GM20431 (cell line): ENCODE results near the gene IGF1R.
"Not testable (repeated sequence)": the region's sequence is repeated elsewhere in the genome, so short reads cannot be mapped to it uniquely, and the experiment has no call there.

Experiments used
- in situ Hi-C: fragments of 300-500 bp; cut with MseI, MboI; formaldehyde crosslinking; loops from one replicate; pipeline ENCODE4 v1.15.0; 2020; ENCODE audit warnings: low sequenced_read_pairs; ENCODE audit not compliant: unreplicated experiment

Gene IGF1R

DNA sequence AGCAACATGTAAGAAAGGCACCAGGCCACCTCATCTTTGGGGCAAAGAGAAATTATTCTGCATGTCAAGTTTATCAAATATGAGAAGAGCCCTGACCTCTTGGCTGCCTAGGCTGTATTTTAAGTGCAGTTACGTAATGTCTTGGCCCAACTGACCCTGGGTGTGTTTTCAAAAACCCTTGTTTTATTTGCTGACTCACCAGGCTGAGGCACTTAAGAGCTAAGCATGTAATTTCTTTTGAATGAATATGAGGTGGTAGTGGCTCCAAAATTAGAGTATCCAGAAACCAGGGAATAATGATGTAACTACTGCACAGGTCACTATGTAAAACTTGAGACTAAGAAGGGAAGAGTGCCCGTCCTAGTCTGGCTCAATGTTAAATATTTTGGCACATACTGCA is 335.0 kb downstream of the IGF1R start:
- in situ Hi-C loops, result no loop called here

DNA sequence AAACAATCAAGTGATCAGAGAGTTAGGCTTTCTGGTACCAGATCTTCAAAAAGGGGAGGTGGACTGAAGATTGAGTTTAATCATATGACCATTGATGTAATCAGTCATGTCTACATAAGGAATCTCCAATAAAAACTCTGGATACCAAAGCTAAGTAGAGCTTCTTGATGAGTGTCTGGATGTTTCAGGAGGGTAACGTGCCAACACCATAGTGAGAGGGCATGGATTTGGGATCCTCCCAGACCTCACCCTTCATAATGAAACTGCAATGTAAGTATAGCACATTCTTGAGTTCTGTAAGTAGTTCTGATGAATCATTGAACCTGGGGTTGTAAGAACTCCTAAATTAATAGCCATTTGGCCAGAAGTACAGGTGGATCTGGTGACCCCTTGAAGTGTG is 337.9 kb downstream of the IGF1R start:
- in situ Hi-C loops, result no loop called here

DNA sequence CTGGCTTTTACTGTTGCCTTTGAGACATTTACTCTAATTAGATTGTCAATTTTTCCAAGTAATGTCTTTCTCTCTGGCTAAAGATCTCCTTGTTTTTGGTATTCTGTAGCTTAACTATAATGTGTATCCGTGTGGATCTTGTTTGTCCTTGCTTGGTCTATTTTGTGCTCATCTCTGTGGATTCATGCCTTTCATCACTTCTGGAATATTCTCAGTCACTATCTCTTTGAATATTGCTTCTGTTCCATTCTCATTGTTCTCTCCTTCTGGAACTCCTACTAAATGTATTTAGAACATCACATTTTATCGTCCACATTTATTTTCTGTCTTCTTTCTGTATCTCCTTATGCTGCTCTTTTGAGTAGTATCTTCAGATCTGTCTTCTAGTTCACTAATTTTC is 346.6 kb downstream of the IGF1R start:
- in situ Hi-C loops, result no loop called here

DNA sequence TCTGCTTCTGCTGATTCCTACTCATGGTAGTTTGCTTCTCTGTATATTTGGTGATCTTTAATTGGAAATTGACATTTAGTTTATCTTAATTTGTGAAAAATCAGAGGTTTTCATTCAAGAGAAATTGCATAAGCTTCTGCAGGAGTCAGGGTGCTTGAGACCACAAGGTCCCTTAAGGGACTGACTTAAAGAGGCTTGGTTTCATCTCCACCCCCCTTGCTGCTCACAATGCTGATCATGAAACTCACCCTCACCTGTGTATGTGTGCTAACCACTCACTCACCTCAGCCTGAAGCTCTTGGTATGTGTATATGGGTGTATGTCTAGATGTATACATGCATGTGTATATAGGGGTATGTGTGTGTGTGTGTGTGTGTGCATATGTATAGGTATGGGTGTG is 347.8 kb downstream of the IGF1R start:
- in situ Hi-C loops, result no loop called here

DNA sequence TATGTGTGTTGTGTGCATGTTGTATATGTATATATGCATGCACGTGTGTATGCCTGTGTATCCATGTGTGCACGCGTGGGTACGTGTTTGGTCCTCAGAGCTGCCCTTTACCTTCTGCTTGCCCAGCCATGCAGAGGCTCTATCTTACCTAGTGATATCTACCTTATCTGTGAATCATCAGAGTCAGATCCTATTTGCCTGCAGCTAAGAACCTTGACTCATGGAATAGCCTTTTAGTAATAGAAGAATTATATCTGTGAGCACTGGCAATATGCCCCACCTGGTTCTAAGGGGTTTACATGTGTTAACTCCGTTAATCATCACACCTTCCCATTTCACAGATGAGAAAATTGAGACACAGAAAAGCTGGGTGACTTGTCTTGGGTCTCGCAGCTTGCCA is 348.3 kb downstream of the IGF1R start:
- in situ Hi-C loops, result no loop called here

DNA sequence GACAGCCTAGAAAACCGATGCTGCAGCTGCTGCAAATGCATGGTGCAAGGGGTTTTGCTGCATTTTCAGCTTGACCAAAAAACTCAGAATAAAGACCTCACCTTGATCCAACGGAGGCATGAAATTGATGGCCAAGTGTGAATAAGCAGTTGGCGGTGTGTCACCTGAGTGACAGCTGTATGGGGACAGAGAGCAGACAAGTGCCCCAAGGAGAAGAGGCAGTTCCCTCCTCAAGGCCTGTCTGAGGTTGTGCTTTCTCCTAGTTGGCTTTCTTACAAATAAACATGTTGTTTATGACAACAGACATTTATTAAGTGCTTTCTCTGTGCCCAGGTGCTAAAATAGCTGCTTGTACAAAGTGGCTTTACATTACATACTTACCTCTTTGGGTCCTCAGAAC is 349.0 kb downstream of the IGF1R start:
- in situ Hi-C loops, result no loop called here

DNA sequence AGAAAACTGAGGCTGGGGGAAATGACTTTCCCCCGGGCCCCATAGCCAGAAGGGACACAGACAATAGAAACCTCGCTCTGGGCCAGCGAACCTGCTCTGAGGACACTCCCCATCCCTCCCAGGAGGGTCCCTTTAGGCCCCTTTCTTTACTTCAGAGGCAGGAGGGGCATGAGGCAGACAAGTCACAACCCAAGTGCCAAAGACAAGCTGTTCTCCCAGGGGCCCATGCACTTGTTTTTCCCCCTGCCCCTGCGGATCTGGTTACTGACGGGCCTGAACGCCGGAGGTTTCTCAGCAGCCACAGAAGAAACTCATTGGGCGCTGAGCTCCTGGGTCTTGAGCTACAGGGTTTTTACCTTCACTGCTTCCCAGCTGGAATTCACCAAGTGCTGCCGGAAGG is 349.4 kb downstream of the IGF1R start:
- in situ Hi-C loops, result no loop called here

DNA sequence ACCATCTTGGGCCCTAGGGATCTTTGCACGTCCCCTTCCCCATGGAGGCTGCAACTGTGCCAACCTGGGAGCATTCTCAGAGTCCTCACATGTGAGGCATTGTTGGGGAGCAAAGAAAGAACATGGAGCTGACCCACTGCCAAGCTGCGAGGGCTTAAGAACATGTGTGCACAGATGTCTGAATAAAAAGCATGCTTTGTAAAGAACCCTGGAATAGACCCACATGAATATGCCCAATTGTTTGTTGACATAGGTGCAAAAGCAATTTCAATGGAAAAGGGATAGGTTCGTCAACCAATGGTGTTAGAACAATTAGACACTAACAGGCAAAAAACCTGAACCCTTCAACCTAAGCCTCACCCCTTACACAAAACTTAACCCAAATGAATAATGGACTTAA is 349.9 kb downstream of the IGF1R start:
- in situ Hi-C loops, result no loop called here

DNA sequence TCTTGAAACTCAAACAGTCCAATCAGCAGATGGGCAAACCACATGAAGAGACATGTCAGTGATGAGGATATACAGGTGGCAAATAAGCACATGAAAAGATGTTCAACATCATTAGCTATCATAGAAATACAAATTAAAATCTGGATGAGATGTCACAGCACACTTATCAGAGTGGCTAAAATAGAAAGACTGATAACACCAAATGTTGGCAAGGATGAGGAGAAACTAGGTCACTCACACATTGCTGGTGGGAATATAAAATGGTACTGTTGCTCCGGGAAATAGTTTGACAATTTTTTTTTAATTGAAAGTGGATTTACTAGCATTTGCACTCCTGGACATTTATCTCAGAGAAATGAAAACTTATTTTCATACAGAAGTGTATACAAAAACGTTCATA is 350.9 kb downstream of the IGF1R start:
- in situ Hi-C loops, result no loop called here

DNA sequence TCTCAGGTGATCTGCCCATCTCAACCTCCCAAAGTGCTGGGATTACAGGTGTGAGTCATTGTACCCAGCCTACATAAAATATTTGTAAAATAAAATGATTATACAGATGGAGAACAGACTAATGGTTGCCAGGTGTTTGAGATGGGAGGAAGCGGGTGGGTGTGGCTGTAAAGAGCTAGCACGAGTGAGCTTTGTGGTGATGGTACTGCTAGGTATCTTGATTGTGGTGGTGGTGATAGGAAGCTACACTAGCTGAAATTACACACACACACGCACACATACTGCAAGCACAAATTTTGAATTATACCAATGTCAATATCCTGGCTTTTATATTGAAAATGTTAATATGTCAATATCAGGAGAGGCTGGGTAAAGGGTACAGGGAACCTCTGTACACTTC is 353.9 kb downstream of the IGF1R start:
- in situ Hi-C loops, result no loop called here

DNA sequence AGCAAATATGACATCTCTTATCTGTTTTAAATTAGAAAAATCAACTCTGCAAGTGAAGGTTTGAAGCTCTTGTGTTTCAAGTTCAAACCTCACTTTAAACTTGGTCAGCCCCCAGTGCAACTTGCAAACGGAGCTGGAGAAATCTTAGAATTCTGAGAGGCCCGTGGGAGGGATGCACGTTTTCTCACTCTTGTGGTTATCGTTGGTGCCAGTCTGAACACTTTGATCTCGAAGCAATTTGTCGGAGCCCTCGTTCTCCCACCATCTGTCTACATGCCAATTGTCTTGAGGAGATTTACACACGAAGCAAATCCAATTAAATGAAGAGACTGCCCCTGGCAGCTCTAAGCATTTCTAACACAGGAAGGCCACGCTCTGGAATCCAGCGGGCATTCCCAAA is 355.0 kb downstream of the IGF1R start:
- in situ Hi-C loops, result not testable (repeated sequence)

DNA sequence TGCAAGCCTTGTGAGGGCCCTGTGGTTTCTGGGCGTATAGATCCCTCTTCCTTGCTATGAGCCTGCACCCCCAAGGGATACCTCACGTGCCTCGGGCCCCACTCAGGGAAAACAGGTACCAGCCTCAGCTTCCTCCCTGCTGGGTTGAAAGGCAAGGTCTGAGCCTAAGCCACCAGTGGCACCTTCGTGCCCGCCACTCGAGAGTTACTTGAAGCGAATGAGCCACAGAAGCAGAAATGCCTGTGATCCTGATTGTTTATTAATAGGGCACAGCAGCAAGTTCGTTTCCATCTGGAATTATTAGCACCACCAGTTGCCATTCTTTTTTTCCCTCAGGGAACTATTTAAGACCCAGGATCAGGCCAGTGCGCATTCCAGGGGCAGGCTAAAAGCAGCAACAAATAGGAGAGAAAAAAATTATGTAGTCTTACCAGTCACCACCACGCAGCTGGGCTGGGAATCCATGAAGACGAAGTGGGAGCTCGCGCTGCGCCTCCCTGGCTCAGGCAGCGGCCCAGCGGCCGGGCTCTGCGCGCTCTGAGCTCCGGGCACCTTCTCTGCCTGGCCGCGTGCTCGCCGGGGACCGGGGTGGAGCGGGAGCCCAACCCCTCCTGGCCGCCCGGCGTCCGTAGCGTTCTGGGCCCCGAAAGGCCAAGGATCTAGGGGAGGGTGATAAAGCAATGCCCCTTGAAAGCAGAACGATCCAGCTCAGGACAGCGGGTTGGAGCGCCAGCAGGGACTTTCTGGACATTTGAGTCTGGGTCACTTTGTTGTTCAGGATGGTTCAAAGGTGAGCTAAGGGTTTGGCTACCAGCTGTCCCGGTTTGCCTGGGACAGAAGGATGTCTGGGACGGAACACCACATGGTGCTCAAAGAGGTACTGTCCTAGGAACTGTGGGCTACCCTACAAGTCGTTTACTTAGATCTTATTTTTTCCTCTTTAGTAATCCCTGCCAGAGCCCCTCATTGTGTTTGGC is 356.9 kb downstream of the IGF1R start:
- in situ Hi-C loops, result not testable (repeated sequence)

DNA sequence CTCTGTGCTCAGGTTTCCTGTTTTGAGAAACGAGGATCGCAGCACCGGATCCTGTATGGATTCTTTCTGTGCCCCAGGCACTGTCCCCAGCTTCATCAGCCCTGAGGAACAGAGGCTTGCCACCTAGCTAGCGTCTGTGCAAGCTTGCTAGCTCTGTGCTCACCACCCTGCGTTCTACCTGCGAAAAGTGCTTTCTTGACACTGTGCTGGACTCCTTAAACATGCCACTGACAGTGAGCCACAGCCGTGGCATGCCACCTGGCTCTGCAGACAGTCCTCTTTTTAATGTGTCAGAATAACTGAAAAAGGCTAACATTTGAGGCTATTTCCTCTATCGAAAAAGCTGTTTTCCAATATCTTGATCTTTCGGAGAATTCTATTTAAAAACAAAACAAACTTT is 357.8 kb downstream of the IGF1R start:
- in situ Hi-C loops, result no loop called here

DNA sequence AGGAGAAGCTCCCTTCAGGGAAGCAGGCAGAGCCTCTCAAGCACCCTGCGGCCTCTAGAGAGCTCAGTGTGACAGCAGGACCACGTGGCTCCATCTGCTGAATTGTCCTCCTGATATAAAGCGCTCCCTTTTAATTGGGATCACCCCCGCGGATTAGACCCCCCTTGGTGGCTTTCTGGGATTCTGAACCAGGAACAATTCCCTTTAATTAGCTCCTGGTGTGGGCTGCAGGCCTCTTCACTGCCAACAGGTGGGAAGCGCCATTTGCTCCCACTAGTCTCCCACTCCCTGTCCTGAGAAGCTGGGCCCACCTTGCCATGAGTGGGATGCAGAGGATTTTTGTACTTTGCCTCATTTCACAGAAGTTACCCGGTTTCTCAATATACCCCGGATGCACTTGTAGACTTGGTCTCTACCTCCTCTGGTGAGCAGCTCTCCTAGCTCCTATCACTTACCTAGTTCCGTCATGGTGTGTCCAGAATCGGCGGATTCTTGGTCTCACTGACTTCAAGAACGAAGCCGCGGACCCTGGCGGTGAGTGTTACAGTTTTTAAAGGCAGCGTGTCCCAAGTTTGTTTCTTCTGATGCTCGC is 358.7 kb downstream of the IGF1R start:
- in situ Hi-C loops, result no loop called here

DNA sequence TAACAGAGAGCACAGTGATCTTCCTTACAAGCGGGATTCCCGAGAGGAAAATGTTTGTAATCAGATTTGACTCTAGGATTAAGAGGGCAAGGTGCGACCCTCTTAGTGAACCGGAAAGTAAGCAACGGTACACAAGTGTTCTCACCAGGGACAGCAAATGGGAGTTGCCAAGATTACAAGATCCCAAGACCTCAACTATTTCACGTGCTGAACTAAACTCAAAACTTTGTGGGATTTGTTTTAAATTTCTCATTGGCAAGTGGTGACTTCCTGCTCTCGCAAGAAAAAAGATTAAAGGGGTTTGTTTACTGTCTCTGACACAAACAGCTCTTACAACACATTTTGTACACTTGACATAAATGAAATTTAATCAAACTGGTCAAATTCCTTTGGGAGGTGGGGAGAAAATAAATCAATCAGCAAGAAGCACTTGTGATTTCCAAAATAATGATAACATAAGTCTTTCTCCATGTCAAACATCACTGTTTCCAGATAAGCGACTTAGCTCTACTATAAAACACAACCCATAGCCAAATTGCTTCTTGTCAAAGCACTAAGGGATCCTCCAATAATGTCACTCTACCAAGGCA is 361.5 kb downstream of the IGF1R start:
- in situ Hi-C loops, result no loop called here

DNA sequence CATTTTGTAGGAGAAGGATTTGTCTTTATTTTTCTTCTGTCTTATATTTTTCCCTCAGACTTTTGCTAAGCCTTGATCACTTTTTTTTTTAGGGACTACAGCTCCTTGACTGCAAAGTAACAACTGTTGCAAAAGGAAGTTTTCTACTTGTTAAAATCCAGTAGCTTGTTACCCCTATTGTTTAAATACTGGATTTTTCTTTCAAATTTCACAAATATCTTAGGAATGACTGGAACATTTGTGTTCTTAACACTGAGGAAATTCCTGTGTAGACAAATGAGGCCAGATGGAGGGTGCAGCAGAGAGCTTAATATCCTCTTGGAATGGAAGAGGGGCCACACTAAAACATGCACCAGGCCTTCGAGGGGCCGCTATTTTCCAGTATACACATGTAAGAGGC is 362.4 kb downstream of the IGF1R start:
- in situ Hi-C loops, result no loop called here
